Astrocyte of the spinal cord (primary cell): ENCODE measurements around the gene ASPSCR1.
A peak's percentile ranks its signal among the peaks of the same experiment; 100 is the strongest.

Source experiments
- DNase-seq: peaks from one replicate; pipeline ENCODE4 v3.0.0; 2011; ENCODE audit warnings: low read depth, low spot score
- H3K4me3 ChIP-seq: 2 replicates; pipeline ENCODE4 v1.5.1; 2011; ENCODE audit warnings: low read depth, mild to moderate bottlenecking, low read length, moderate library complexity
- CTCF ChIP-seq: IDR thresholded peaks from 2 replicates; pipeline ENCODE4 v1.5.1; 2012; ENCODE audit warnings: low read depth, mild to moderate bottlenecking, low read length, inconsistent platforms
- in situ Hi-C: cut with HindIII; loops from 2 replicates; pipeline ENCODE4 v1.10.0; 2017; ENCODE audit warnings: low sequenced_read_pairs

The ASPSCR1 gene

DNA sequence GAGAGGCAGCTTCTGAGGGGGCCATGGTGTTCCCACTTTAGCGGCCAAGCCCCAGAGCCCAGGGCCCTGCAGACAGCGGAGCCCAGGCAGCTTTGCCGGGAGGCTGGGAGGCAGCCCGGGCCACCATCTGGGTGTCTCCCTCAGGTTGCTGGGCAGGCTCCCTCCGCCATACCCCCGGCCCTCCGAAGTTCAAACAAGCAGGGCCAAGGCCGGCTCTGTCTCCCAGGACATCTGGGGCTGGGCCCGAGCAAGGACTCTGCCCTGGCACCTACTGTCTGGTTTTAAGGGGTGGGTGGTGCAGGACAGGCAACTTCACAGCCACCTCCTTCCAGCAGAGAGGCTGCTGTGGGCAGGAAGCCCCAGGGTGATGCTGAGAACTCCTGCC is 85.5 kb downstream of the ASPSCR1 start:
- in situ Hi-C loops = no loop called here
- no peak for TF ChIP-seq CTCF

GRCh38 chr17:82063424-82064415 is 86.3 kb downstream of the ASPSCR1 start:
- in situ Hi-C loops = no loop called here
- H3K4me3 ChIP-seq = no peak overlapping the region
- no peak for DNase-seq
- TF ChIP-seq CTCF = no peak

More for the DNA sequence above, 85.5 kb downstream of the ASPSCR1 start:
- no peak for DNase-seq
- H3K4me3 ChIP-seq = no peak overlapping the region

- in situ Hi-C loops = no loop called here
- no peak for TF ChIP-seq CTCF
- peak overlapping the region; percentile 70 for H3K4me3 ChIP-seq
- DNase-seq = no peak
Measured at GRCh38 chr17:82064433-82065192, 87.2 kb downstream of the ASPSCR1 start.

- peak; percentile 17 for DNase-seq
- in situ Hi-C loops = no loop called here
- TF ChIP-seq CTCF = no peak
- peak overlapping the region; percentile 70 for H3K4me3 ChIP-seq
Measured at GRCh38 chr17:82065193-82065637, 87.8 kb downstream of the ASPSCR1 start.

DNA sequence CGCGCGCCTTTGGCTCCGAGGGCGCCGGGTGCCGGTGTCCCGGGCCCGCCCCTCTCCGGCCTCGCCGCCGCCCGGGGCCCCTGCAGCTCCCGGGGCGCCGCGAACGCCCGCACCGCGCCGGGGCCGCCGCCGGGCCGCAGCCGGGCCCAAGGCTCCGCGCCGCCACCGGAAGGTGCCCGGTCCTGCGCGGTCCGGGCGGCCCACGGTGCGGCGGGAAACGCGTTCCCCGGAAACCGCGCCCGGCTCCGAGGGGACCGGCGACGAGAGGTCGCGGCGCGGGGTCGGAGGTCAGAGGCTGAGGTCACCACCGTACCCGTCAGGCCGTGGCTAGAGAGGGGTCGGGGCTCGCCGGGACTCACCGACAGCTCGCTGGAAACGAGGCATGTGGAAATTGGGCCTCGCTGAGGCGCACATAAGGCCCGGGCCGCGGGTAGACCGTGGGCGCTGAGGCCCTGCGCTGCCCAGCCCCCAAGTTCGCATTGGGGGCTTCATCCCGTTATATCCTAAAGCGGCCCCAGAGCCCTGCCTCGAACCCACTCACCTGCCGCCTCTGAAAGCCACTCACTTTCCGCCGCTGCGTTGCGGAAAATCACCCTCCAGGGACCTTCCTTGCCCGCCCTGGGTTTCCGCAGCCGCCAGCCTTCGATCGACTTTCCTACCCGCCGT is 88.3 kb downstream of the ASPSCR1 start, which contains the start of gene DUS1L:
DUS1L (minus strand) TSS at position 167 of the 666 bp plus-strand sequence. CDS start 745 bp downstream, outside the sequence.
- peak; percentile 45 for DNase-seq
- peak within 1 kb of the TSS; percentile 70 for H3K4me3 ChIP-seq
- TF ChIP-seq CTCF = no peak
- in situ Hi-C loops = no loop called here
